GM23338 (cell line): ENCODE data around the gene TMUB1.

Experiments used
- EZH2 ChIP-seq: fragments of 200-600 bp; sonication (generic); IDR thresholded peaks from one replicate; pipeline ENCODE4 v1.8.0; 2017; ENCODE audit warnings: antibody characterized with exemption, mild to moderate bottlenecking, low read depth; ENCODE audit not compliant: unreplicated experiment
- EZH2phosphoT487 ChIP-seq: fragments of 200-600 bp; sonication (generic); IDR thresholded peaks from one replicate; pipeline ENCODE4 v1.8.1; 2018; ENCODE audit warnings: antibody characterized with exemption; ENCODE audit not compliant: unreplicated experiment
- JUNB ChIP-seq: IDR thresholded peaks from one replicate; pipeline ENCODE4 v1.6.1; 2016; ENCODE audit warnings: antibody characterized with exemption; ENCODE audit not compliant: unreplicated experiment
- POLR2AphosphoS5 ChIP-seq: IDR thresholded peaks from 2 replicates; pipeline ENCODE4 v1.6.1; 2016; ENCODE audit warnings: antibody characterized with exemption, low read depth
- REST ChIP-seq: IDR thresholded peaks from one replicate; pipeline ENCODE4 v1.6.1; 2018; ENCODE audit warnings: antibody characterized with exemption; ENCODE audit not compliant: unreplicated experiment
- STAT1 ChIP-seq: IDR thresholded peaks from one replicate; pipeline ENCODE4 v1.6.1; 2016; ENCODE audit warnings: antibody characterized with exemption; ENCODE audit not compliant: unreplicated experiment
- ZNF331 ChIP-seq: fragments of 250-450 bp; sonication (Bioruptor Pico); IDR thresholded peaks from 2 replicates; pipeline ENCODE4 v1.5.0; 2020; ENCODE audit warnings: low read depth, mild to moderate bottlenecking, moderate library complexity
- TF ChIP-seq, protein P1 (sequence below), 2 experiments: fragments of 200-600 bp in 1 of 2; sonication (generic) in 1 of 2; conservative IDR thresholded peaks; 2 replicates each; pipeline versions ENCODE4 v1.5.1 to v1.6.1; 2016 to 2017; ENCODE audit warnings: antibody characterized with exemption in 2 of 2, low read depth in 2 of 2, mild to moderate bottlenecking in 2 of 2, moderate library complexity in 1 of 2

- no peak for TF ChIP-seq POLR2AphosphoS5
- TF ChIP-seq, protein P1, sequence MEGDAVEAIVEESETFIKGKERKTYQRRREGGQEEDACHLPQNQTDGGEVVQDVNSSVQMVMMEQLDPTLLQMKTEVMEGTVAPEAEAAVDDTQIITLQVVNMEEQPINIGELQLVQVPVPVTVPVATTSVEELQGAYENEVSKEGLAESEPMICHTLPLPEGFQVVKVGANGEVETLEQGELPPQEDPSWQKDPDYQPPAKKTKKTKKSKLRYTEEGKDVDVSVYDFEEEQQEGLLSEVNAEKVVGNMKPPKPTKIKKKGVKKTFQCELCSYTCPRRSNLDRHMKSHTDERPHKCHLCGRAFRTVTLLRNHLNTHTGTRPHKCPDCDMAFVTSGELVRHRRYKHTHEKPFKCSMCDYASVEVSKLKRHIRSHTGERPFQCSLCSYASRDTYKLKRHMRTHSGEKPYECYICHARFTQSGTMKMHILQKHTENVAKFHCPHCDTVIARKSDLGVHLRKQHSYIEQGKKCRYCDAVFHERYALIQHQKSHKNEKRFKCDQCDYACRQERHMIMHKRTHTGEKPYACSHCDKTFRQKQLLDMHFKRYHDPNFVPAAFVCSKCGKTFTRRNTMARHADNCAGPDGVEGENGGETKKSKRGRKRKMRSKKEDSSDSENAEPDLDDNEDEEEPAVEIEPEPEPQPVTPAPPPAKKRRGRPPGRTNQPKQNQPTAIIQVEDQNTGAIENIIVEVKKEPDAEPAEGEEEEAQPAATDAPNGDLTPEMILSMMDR (conservative IDR thresholded peaks at IDR 0.05; ENCODE audit: low read depth in 2 of 2): no peak
- no peak for TF ChIP-seq EZH2phosphoT487
- TF ChIP-seq ZNF331 (CRISPR knock-in tag): no peak
- TF ChIP-seq JUNB: no peak
- no peak for TF ChIP-seq EZH2
- no peak for TF ChIP-seq REST
- no peak for TF ChIP-seq STAT1
Measured at GRCh38 chr7:151053096-151053495, 30.2 kb downstream of the TMUB1 start.
